K562 (cell line): ENCODE results near the gene CTSZ. TPM values are rescaled to one million over a fixed set of nuclear protein-coding genes. Genes with fewer than 3 reads are reported as not detected.
A peak's percentile ranks its signal among the peaks of the same experiment; 100 is the strongest.

ENCODE experiments used
- ATAC-seq: fragments of 200-7000 bp; cut with Tn5 transposase; 3 replicates; pipeline ENCODE4 v1.9.1; 2020; ENCODE audit warnings: moderate library complexity
- BruUV-seq: library from RNA; stranded (reverse); fragments of 400-500 nt; replicated peaks from 2 replicates; lab custom pipeline; 2021; lab: Mats Ljungman, UMichigan
- CTCF ChIA-PET: fragments of 300-600 bp; formaldehyde crosslinking; extraction: SDS; loops from one replicate; lab custom pipeline; 2021; ENCODE audit warnings: low intra/inter-chr PET ratio; lab: Yijun Ruan, JAX
- POLR2A ChIA-PET: fragments of 300-600, 350-650 bp; sonication (Branson Sonifier 250); formaldehyde crosslinking; extraction: SDS; loops from one replicate; lab custom pipeline; 2021; ENCODE audit warnings: antibody characterized with exemption, inconsistent platforms; lab: Yijun Ruan, JAX
- DNase-seq, 4 experiments: peaks; one replicate each; pipeline versions ENCODE4 v3.0.0 to v3.0.0-alpha.2; 2011 to 2018; ENCODE audit warnings: low spot score in 3 of 4, mixed read lengths in 3 of 4; ENCODE audit errors: extremely low read depth in 1 of 4
- FAIRE-seq: peaks from 2 replicates; lab custom pipeline; 2011; peaks lifted over from hg19 to GRCh38; lab: Jason Lieb, UNC
- H2AFZ ChIP-seq: 2 replicates; pipeline ENCODE4 v1.6.0; 2011; ENCODE audit warnings: low read depth, low read length, control low read depth, inconsistent platforms
- H3K27ac ChIP-seq: fragments of 200-600 bp; 3 replicates; pipeline ENCODE4 v1.8.0; 2011; ENCODE audit warnings: low read depth, mild to moderate bottlenecking, control low read depth, inconsistent platforms, low read length, moderate library complexity, mixed read lengths; ENCODE audit errors: extremely low read depth
- H3K27me3 ChIP-seq, 2 experiments: fragments of 300-600 bp in 1 of 2; 2 replicates in 1 of 2; 3 replicates in 1 of 2; pipeline versions ENCODE4 v1.6.0 to v1.8.0; 2011; ENCODE audit warnings: inconsistent platforms in 2 of 2, low read length in 2 of 2, mild to moderate bottlenecking in 1 of 2, mixed read lengths in 1 of 2, moderate library complexity in 1 of 2; ENCODE audit not compliant: control insufficient read depth in 2 of 2, insufficient read depth in 2 of 2
- H3K36me3 ChIP-seq: fragments of 300-600 bp; 3 replicates; pipeline ENCODE4 v1.8.0; 2011; ENCODE audit warnings: mild to moderate bottlenecking, low read length, inconsistent platforms; ENCODE audit not compliant: control insufficient read depth, insufficient read depth
- H3K4me1 ChIP-seq, 2 experiments: fragments of 200-600 bp in 1 of 2; replicated peaks in 1 of 2; 2 replicates in 1 of 2; 3 replicates in 1 of 2; pipeline versions ENCODE4 v1.5.1 to v1.8.0; 2011; ENCODE audit warnings: inconsistent platforms in 2 of 2, low read length in 2 of 2, mild to moderate bottlenecking in 1 of 2, mixed read lengths in 1 of 2, moderate library complexity in 1 of 2; ENCODE audit not compliant: control insufficient read depth in 2 of 2, insufficient read depth in 2 of 2
- H3K4me2 ChIP-seq: 2 replicates; pipeline ENCODE4 v1.6.1; 2011; ENCODE audit warnings: low read length, control low read depth, inconsistent platforms, mixed read lengths; ENCODE audit not compliant: insufficient read depth
- H3K4me3 ChIP-seq: fragments of 200-600 bp; sonication (generic), shearing (Covaris generic); 2 replicates; pipeline ENCODE4 v1.5.1; 2016; ENCODE audit warnings: control low read depth, inconsistent platforms
- H3K79me2 ChIP-seq: fragments of 200-600 bp; 3 replicates; pipeline ENCODE4 v1.8.0; 2011; ENCODE audit warnings: low read length, inconsistent platforms; ENCODE audit not compliant: control insufficient read depth, insufficient read depth
- H3K9ac ChIP-seq, 2 experiments: 2 replicates each; pipeline versions ENCODE4 v1.6.0 to v1.6.1; 2011; ENCODE audit warnings: low read depth in 2 of 2, low read length in 2 of 2, control low read depth in 1 of 2, inconsistent platforms in 1 of 2, mild to moderate bottlenecking in 1 of 2, mixed read lengths in 1 of 2; ENCODE audit not compliant: insufficient read depth in 1 of 2
- H3K9me1 ChIP-seq: one replicate; pipeline ENCODE4 v1.6.0; 2011; ENCODE audit warnings: inconsistent platforms, mild to moderate bottlenecking, low read length, moderate library complexity; ENCODE audit not compliant: control insufficient read depth, insufficient read depth
- H3K9me3 ChIP-seq: replicated peaks from 2 replicates; pipeline ENCODE4 v1.5.1; 2011; ENCODE audit warnings: low read depth, low read length, inconsistent platforms; ENCODE audit not compliant: control insufficient read depth, insufficient read depth
- H4K20me1 ChIP-seq: replicated peaks from 2 replicates; pipeline ENCODE4 v1.6.1; 2011; ENCODE audit warnings: low read length, inconsistent platforms, mixed read lengths; ENCODE audit not compliant: control insufficient read depth, insufficient read depth
- CCNT2 ChIP-seq: IDR thresholded peaks from 2 replicates; pipeline ENCODE4 v1.6.1; 2011; ENCODE audit warnings: borderline replicate concordance, low read depth, mild to moderate bottlenecking, moderate library complexity, mixed read lengths, low read length; ENCODE audit not compliant: insufficient read length; ENCODE audit errors: extremely low read depth
- SMAD4 ChIP-seq: fragments of 250-450 bp; sonication (Bioruptor Pico); conservative IDR thresholded peaks from 2 replicates; pipeline ENCODE4 v1.8.0; 2021; ENCODE audit warnings: inconsistent platforms, mild to moderate bottlenecking, moderate library complexity
- ZNF384 ChIP-seq: IDR thresholded peaks from 2 replicates; pipeline ENCODE4 v1.6.1; 2012; ENCODE audit warnings: low read depth, low read length, improper control_type of control experiment
- ZNF644 ChIP-seq: fragments of 200-800 bp; sonication (Bioruptor generic); IDR thresholded peaks from 2 replicates; pipeline ENCODE4 v1.6.1; 2016; ENCODE audit warnings: low read depth, missing genetic modification characterization, missing compliant biosample characterization
- WGBS: fragments of 100-300 bp; shearing (Covaris generic); methylation state at CpG from one replicate; pipeline ENCODE4 v1.1.6; 2016; ENCODE audit warnings: low coverage, mixed read lengths; ENCODE audit not compliant: insufficient coverage; ENCODE audit errors: missing lambda C conversion rate; 5-methylcytosine and 5-hydroxymethylcytosine counted together
- in situ Hi-C: fragments of 300-500 bp; cut with MboI; formaldehyde crosslinking; loops from 4 replicates; pipeline ENCODE4 v1.15.0; 2018; ENCODE audit warnings: inconsistent platforms, mixed read lengths
- intact Hi-C: fragments of 100-400 bp; cut with micrococcal nuclease; formaldehyde crosslinking; loops from 2 replicates; pipeline ENCODE4 v1.14.2; 2022
- polyA plus RNA-seq, 8 experiments: library from polyadenylated mRNA; depleted of rRNA in 4 of 8; stranded (reverse) in 5 of 8; unstranded in 3 of 8; fragments of >200 nt; fragmentation: Nextera tagmentation in 2 of 8; fragmentation: Illumina TruSeq in 1 of 8; extraction: Ambion mirVana in 2 of 8; extraction: Trizol in 1 of 8; gene quantifications; 2 replicates each; pipeline versions ENCODE4 v1.2.1 to v1.2.3, GENCODE V29; 2011 to 2014; ENCODE audit warnings: inconsistent platforms in 1 of 8, missing spikeins in 1 of 8
- total RNA-seq, 7 experiments: library from RNA; depleted of rRNA in 6 of 7; stranded (reverse); fragments of >200 nt in 6 of 7; fragmentation: Illumina TruSeq in 2 of 7; extraction: Trizol in 2 of 7; gene quantifications; 2 replicates each; pipeline versions ENCODE4 v1.2.1 to v1.2.3, GENCODE V29; 2011 to 2021; ENCODE audit warnings: low replicate concordance in 1 of 7
- TF ChIP-seq, protein P1 (sequence below): fragments of 450-650 bp; IDR thresholded peaks from 2 replicates; pipeline ENCODE4 v1.7.1; 2018; ENCODE audit warnings: mild to moderate bottlenecking, low read depth; ENCODE audit not compliant: partially characterized antibody
- TF ChIP-seq, protein P2 (sequence below), 3 experiments: fragments of 200-800 bp in 1 of 3; fragments of 250-450 bp in 1 of 3; fragments of 450-650 bp in 1 of 3; sonication (Bioruptor Pico) in 1 of 3; sonication (Bioruptor generic) in 1 of 3; formaldehyde crosslinking in 1 of 3; IDR thresholded peaks; 2 replicates each; pipeline versions ENCODE4 v1.6.1 to v1.8.0; 2016 to 2022; ENCODE audit warnings: mild to moderate bottlenecking in 2 of 3, missing genetic modification characterization in 2 of 3, missing compliant biosample characterization in 1 of 3, moderate library complexity in 1 of 3

CTSZ gene
- total and polyA plus RNA-seq, 9 of the 15 experiments (the other 6 are each of a cell fraction or from before 2014, with no cell fraction given), result 1.6 to 143 (median 82.8) TPM

DNA sequence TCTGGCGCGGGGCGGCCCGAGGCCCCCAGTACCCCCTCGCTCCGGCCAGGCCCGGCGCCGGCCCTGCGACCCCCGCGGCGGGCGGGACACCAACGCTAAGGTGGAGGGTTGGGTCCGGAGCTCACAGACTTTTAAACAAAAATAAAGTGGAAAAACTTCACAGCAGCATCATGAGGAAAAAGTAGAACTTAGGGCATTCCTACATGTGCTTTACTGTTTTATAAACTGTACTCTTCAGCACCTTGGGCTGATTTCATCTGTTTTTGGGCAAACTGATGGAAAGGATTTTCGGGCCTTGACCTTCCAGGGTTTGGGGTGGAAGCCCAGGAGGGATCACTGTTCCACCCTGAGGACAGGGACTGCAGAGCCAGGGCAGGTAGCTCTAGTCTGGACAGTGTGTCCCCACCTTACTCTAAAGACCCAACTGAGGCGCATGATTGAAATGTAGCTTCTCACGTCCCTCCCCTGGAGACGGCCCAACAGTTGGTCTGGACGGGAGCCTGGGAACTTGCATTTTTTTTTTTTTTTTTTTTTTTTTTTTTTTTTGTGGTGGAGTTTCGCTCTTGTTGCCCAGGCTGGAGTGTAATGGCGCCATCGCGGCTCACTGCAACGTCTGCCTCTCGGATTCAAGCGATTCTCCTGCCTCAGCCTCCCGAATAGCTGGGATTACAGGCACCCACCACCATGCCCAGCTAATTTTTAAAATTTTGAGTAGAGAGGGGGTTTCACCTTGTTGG lies 25.3 kb downstream of the CTSZ start:
- H3K79me2 ChIP-seq, result peaks cover 56% of the 10 kb centered on the region
- intact Hi-C loops (loop anchor here (5.0 kb wide), 2 partner anchors 51 to 89 kb away; partner anchors contain the start of gene ATP5F1E), in situ Hi-C loops (no loop called here)
- H3K4me3 ChIP-seq, result peak overlapping the region; percentile 78
- H3K4me1 ChIP-seq, result peaks cover 17 to 25% of the 10 kb centered on the region in 2 experiments; a peak in 4 of 5 replicates
- ATAC-seq (peak; percentile 63), FAIRE-seq (peak; percentile 29), DNase-seq (peak; percentile 32 to 54 (median 39))
- peak overlapping the region; percentile 95 to 96 for H3K9ac ChIP-seq
- BruUV-seq, result no TSS peak
- WGBS, result 0% methylated on average over 21 of the region's 29 CpGs
- H3K27me3 ChIP-seq, result no peaks in the 10 kb centered on the region
- H3K9me3 ChIP-seq, result no peaks in the 10 kb centered on the region
- ChIA-PET POLR2A (interaction anchor here (0.9 to 4.6 kb wide), 5 partner anchors 11 to 62 kb away, joined by 3 to 29 read pairs (median 5); partner anchors contain the start of gene ATP5F1E), CTCF (interaction anchor here (0.7 kb wide), 1 partner anchor 1909 kb away, joined by 3 read pairs; no protein-coding TSS in a partner anchor)
- H4K20me1 ChIP-seq, result peaks cover 5% of the 10 kb centered on the region; the same call in 1 of the 2 replicates
- H3K4me2 ChIP-seq, result peak overlapping the region; percentile 96
- H3K9me1 ChIP-seq, result no peaks in the 10 kb centered on the region
- peak overlapping the region; percentile 60; the same call in 1 of the 2 replicates for H2AFZ ChIP-seq
- peak overlapping the region; percentile 84 for H3K27ac ChIP-seq
- H3K36me3 ChIP-seq, result peaks cover 40% of the 10 kb centered on the region
- TF ChIP-seq, protein P1, sequence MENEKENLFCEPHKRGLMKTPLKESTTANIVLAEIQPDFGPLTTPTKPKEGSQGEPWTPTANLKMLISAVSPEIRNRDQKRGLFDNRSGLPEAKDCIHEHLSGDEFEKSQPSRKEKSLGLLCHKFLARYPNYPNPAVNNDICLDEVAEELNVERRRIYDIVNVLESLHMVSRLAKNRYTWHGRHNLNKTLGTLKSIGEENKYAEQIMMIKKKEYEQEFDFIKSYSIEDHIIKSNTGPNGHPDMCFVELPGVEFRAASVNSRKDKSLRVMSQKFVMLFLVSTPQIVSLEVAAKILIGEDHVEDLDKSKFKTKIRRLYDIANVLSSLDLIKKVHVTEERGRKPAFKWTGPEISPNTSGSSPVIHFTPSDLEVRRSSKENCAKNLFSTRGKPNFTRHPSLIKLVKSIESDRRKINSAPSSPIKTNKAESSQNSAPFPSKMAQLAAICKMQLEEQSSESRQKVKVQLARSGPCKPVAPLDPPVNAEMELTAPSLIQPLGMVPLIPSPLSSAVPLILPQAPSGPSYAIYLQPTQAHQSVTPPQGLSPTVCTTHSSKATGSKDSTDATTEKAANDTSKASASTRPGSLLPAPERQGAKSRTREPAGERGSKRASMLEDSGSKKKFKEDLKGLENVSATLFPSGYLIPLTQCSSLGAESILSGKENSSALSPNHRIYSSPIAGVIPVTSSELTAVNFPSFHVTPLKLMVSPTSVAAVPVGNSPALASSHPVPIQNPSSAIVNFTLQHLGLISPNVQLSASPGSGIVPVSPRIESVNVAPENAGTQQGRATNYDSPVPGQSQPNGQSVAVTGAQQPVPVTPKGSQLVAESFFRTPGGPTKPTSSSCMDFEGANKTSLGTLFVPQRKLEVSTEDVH, result no peak
- TF ChIP-seq ZNF644 (tag), result 0 out of 2 replicates have a peak, but pooled peaks have one; percentile 8
- TF ChIP-seq SMAD4 (CRISPR knock-in tag), result 0 out of 2 replicates have a peak, but pooled peaks have one; percentile 4
- TF ChIP-seq ZNF384, result peak; percentile 87
- TF ChIP-seq CCNT2, result peak; percentile 8
- TF ChIP-seq, protein P2, sequence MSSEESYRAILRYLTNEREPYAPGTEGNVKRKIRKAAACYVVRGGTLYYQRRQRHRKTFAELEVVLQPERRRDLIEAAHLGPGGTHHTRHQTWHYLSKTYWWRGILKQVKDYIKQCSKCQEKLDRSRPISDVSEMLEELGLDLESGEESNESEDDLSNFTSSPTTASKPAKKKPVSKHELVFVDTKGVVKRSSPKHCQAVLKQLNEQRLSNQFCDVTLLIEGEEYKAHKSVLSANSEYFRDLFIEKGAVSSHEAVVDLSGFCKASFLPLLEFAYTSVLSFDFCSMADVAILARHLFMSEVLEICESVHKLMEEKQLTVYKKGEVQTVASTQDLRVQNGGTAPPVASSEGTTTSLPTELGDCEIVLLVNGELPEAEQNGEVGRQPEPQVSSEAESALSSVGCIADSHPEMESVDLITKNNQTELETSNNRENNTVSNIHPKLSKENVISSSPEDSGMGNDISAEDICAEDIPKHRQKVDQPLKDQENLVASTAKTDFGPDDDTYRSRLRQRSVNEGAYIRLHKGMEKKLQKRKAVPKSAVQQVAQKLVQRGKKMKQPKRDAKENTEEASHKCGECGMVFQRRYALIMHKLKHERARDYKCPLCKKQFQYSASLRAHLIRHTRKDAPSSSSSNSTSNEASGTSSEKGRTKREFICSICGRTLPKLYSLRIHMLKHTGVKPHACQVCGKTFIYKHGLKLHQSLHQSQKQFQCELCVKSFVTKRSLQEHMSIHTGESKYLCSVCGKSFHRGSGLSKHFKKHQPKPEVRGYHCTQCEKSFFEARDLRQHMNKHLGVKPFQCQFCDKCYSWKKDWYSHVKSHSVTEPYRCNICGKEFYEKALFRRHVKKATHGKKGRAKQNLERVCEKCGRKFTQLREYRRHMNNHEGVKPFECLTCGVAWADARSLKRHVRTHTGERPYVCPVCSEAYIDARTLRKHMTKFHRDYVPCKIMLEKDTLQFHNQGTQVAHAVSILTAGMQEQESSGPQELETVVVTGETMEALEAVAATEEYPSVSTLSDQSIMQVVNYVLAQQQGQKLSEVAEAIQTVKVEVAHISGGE (CRISPR knock-in tag; IDR thresholded peaks at IDR 0.05), result 0 out of 6 replicates have a peak, but pooled peaks of 1 of the 3 experiments have one; percentile 29
